ENCODE results near the gene SLC13A2.
"Not testable (repeated sequence)": the region's sequence is repeated elsewhere in the genome, so short reads cannot be mapped to it uniquely, and the experiment has no call there.

The SLC13A2 gene

DNA sequence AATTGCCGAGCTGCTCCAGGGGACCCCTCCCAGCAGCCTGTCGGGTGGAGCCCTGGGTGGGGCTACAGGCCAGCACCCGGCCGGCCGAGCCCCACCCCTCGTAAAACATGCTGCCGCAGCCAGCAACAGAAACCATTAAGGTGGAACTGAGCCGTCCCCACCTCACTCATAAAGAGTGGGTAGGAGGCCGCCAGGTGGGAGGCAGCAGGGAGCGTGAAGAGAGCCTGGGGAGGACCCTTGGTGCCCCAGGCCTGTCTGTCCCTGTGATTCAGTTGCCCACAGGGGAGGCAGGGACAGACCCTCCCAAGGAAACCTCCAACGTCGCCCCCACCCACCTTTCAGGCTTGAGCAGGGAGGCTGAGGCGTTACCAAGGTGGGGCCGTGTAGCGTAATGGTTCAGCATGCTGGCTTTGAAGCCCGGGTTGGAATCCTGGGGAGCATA lies 41.1 kb downstream of the SLC13A2 start:
- no peak for DNase-seq (ENCODE audit: low spot score)

GRCh38 chr17:28515518-28515917 lies 42.1 kb downstream of the SLC13A2 start:
- DNase-seq (ENCODE audit: low spot score): no peak

GRCh38 chr17:28518132-28518531 lies 44.7 kb downstream of the SLC13A2 start:
- no peak for DNase-seq (ENCODE audit: low spot score)

DNA sequence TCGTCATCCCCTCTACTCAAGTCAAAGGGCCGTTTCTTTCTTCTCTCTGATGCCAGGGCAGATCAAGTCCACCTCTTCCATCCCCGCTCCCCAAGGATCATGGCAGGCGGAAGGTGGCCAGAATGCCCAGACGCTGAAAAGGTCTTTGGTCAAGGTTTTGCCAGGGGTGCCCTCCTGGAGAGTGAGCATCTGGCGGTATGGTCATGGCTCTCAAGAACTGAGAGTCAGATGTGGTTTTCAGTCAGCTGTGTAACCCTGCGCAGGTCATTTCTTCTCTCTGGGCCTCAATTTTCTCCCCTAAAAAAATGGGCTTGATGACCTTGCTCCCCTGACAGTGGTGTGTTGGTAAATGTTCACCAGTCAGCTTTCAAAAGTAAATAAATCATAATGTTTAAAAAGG lies 45.1 kb downstream of the SLC13A2 start:
- no peak for DNase-seq (ENCODE audit: low spot score)

DNA sequence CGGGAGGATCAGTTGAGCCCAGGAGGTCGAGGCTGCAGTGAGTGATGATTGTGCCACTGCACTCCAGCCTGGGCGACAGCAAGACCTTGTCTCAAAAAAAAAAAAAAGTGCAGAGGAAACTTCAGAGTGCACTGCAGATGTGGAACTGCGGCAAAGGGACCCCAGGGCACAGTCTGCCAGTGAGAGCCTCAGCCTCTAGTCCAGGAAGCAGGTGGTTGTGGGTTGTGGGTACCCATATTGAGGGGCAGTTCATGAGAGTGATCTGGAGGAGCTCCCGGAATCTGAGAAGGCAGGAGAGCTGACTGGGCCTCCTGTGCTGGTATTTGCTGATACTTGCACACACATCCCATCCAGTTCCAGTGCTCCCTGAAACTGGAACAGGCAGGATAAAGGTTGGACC lies 45.8 kb downstream of the SLC13A2 start:
- DNase-seq (ENCODE audit: low spot score): no peak

GRCh38 chr17:28520687-28521086 lies 47.2 kb downstream of the SLC13A2 start:
- no peak for DNase-seq (ENCODE audit: low spot score)

- no peak for DNase-seq (ENCODE audit: low spot score)
Observed at GRCh38 chr17:28521311-28522085, 48.1 kb downstream of the SLC13A2 start.

- DNase-seq (ENCODE audit: low spot score): not testable (repeated sequence)
Observed at GRCh38 chr17:28522281-28522680, 48.8 kb downstream of the SLC13A2 start.

GRCh38 chr17:28523186-28523585 lies 49.7 kb downstream of the SLC13A2 start:
- DNase-seq (ENCODE audit: low spot score): no peak

GRCh38 chr17:28523876-28524275 lies 50.4 kb downstream of the SLC13A2 start:
- DNase-seq (ENCODE audit: low spot score): no peak

DNA sequence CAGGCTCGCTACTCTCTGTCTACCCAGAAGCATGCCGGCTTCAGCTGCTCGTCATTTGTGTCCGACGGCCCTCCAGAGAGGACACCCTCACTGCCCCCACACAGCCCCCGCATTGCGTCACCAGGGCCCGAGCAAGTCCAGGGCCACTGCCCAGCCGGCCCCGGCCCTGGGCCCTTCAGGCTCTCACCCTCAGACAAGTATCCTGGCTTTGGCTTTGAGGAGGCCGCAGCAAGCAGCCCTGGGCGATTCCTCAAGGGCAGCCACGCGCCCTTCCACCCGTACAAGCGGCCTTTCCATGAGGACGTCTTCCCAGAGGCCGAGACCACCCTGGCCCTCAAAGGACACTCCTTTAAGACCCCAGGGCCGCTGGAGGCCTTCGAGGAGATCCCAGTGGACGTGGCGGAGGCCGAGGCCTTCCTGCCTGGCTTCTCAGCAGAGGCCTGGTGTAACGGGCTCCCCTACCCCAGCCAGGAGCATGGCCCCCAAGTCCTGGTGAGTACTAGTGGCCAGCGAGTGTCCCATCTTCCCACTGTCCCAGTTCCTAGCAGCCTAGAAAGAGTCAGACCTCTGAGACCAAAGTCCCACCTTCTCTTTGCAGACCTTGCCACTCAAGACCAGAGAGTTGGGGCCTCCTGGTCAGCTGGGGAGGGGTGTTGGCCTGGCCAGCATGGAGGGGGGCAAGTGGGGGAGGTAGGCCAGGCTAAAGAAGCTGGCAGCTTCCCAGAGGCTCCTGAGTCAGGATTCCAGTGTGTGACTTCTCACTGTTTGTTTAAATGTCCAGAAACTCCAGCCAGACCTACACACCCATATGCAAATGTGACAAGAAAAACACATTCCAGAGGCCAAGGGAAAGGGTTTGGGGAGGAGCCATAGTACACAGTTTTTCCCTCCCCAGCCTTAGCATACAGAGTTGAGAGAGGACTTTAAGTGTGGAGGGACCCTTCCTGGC lies 51.3 kb downstream of the SLC13A2 start:
- DNase-seq (ENCODE audit: low spot score): no peak

DNA sequence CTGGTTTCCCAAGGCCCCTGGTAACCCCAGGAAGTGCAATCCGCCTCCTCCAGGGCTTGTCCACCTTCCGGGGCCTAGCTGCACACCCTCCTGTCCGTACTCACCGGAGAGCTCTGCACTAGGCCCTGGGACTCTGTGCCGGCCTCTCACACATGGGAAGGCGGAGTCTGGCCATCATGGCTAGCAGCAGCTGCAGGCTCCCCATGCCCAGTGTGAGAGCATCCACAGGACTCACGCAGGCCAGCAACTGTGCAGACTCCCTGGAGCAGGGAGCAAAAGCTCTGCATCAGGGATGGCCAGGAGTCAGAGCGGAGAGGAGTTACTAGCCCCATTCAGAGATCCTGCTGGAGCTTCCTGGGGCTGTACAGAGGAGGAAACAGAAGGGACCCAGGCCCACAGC lies 52.9 kb downstream of the SLC13A2 start:
- DNase-seq (ENCODE audit: low spot score): no peak

GRCh38 chr17:28527181-28527681 lies 53.8 kb downstream of the SLC13A2 start:
- no peak for DNase-seq (ENCODE audit: low spot score)

DNA sequence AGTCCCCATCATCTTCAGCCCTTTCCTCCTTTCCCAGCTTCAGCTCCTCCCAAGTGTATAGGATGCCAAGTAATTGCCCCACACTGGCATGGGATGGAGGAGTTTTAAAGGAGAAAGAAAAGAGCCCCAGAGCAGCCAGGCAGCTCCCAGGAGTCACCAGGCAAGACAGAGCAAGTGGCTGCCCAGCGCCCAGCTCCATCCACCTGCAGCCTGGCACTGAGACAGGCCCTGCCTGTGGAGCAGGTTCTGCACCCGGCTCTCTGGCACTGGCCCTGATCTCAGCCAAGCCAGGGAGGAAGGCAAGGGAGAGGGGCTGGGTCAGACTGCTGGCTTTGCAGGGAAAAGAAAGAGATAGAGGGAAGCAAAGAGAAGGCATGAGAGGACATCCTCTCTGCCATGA lies 54.4 kb downstream of the SLC13A2 start:
- no peak for DNase-seq (ENCODE audit: low spot score)

DNA sequence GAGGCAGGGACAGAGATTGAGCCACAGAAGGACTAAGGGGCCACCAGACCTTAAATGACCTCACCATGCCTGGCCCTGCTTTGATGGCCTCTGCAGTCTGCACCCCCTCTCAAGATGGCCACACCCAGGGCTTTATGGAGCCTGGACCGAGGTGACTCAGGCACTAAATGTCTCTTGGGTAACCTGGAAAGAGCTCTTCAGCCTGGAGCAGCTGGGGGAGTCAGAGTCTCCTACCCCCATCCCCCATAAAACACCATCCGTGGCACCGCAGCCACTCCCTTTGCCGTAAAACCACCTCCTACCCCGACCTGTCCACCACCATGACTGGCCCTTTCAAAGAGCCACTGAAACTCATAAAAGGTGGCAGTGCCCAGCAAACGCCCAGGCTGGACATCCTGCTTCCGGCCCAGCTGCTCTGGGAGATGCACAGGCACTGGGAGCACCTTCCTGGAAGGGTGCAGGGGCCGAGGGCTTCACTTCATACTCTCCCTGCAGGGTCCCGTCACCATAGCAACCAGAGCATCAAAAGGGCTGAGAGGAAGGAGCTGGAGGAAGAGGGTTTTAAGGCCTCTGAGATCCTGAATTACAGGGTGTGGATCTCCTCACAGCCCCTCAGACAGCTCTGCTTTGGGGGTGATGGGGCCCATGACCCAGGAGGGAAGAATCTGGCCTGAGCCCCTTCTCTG lies 55.0 kb downstream of the SLC13A2 start:
- no peak for DNase-seq (ENCODE audit: low spot score)

GRCh38 chr17:28529013-28529400 lies 55.6 kb downstream of the SLC13A2 start:
- no peak for DNase-seq (ENCODE audit: low spot score)

- DNase-seq (ENCODE audit: low spot score): no peak
Observed at GRCh38 chr17:28530250-28530649, 56.8 kb downstream of the SLC13A2 start.

DNA sequence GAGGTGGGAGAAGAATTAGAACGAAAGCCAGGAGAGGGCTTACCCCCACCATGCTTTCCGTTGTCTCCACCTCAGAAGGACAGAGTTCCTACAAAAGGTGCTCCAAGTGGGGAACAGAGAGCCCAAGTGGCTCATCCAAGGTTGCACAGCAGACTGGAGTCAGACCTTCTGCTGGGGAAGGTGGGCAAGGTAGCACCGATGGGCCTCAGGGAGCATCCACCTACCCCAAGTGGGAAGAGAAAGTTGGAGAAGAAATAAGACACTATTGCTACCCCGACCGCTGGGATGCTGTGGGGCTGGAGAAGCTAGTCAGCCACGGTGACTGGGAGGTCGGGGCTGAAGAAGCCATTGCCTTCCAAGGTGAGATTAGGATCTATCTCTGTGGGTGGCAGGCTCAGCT lies 57.5 kb downstream of the SLC13A2 start:
- no peak for DNase-seq (ENCODE audit: low spot score)

- no peak for DNase-seq (ENCODE audit: low spot score)
Observed at GRCh38 chr17:28532050-28532960, 58.9 kb downstream of the SLC13A2 start.

DNA sequence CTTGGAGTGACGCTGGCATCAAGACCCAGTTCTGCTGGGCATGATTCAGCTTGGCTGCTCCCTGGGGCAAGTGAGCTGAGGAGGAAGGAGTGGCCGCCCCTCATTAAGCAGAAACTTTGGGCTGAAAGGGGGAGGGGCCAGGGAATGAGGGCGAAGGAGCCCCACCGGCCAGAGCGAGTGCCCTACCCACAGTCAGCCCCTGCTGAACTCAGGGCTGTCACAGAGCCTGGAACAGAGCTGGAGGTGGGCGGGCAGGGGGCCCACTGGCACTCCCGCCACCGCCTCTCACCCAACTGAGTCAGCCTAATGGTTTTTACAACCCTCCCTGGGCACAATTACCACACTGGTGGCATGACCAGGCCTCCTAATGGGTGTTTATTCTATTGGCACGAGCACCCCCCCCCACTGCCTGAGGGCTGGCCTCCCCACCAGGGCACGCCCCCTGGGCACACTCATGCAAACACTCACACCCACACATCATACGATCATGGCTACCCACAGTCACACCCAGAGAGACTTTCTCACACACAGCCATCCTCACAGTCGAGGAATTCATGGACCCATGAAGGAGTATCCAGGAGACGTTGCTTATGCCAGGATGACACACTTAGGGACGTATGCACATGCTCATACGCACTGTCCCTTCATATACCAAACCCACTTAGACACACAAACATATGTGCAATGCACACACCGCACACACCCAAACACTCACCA lies 59.8 kb downstream of the SLC13A2 start:
- DNase-seq (ENCODE audit: low spot score): no peak
